KMS-11 (cell line): Measurements from ENCODE around the gene FRMD1.

ENCODE experiments used
- H2AFZ ChIP-seq: fragments of 200-600 bp; sonication (generic); 2 replicates; pipeline ENCODE4 v1.6.1; 2016; ENCODE audit warnings: antibody characterized with exemption, mixed run types, low read depth
- H3K27ac ChIP-seq: fragments of 200-600 bp; sonication (generic); 2 replicates; pipeline ENCODE4 v1.6.1; 2016; ENCODE audit warnings: mild to moderate bottlenecking, mixed run types
- H3K27me3 ChIP-seq: fragments of 200-600 bp; sonication (generic); 2 replicates; pipeline ENCODE4 v1.6.1; 2017; ENCODE audit warnings: mild to moderate bottlenecking, low read depth, mixed run types, moderate library complexity; ENCODE audit not compliant: insufficient read depth
- H3K36me3 ChIP-seq: fragments of 200-600 bp; sonication (generic); 2 replicates; pipeline ENCODE4 v1.6.1; 2017; ENCODE audit warnings: mild to moderate bottlenecking, mixed run types; ENCODE audit not compliant: insufficient read depth
- H3K4me1 ChIP-seq: fragments of 200-600 bp; sonication (generic); 2 replicates; pipeline ENCODE4 v1.6.1; 2016; ENCODE audit warnings: mild to moderate bottlenecking, low read depth, mixed run types; ENCODE audit not compliant: poor library complexity, severe bottlenecking
- H3K4me2 ChIP-seq: fragments of 200-600 bp; sonication (generic); 2 replicates; pipeline ENCODE4 v1.7.0; 2016; ENCODE audit warnings: mild to moderate bottlenecking, mixed run types
- H3K4me3 ChIP-seq: fragments of 200-600 bp; sonication (generic); IDR thresholded peaks from 2 replicates; pipeline ENCODE4 v1.6.1; 2017; ENCODE audit warnings: low read depth, low read length, mixed read lengths; ENCODE audit not compliant: insufficient read depth
- H3K79me2 ChIP-seq: fragments of 200-600 bp; sonication (generic); 2 replicates; pipeline ENCODE4 v1.6.1; 2016; ENCODE audit warnings: low read depth, mixed run types; ENCODE audit not compliant: insufficient read depth
- H3K9ac ChIP-seq: fragments of 200-600 bp; sonication (generic); 2 replicates; pipeline ENCODE4 v1.6.1; 2016; ENCODE audit warnings: mild to moderate bottlenecking, mixed run types
- H4K20me1 ChIP-seq: fragments of 200-600 bp; sonication (generic); 2 replicates; pipeline ENCODE4 v1.6.1; 2016; ENCODE audit warnings: mild to moderate bottlenecking, mixed run types; ENCODE audit not compliant: insufficient read depth
- CTCF ChIP-seq: fragments of 200-600 bp; sonication (generic); conservative IDR thresholded peaks from 2 replicates; pipeline ENCODE4 v1.6.1; 2017; ENCODE audit warnings: low read depth, mild to moderate bottlenecking, antibody characterized with exemption, low read length, moderate library complexity, mixed read lengths

Gene FRMD1

GRCh38 chr6:168101590-168102314 lies 22.7 kb upstream of the FRMD1 start:
- H3K27me3 ChIP-seq, result no peaks in the 10 kb centered on the region
- H3K4me3 ChIP-seq, result no peak overlapping the region
- no peak overlapping the region for H3K4me2 ChIP-seq
- no peak for TF ChIP-seq CTCF
- H3K9ac ChIP-seq, result no peak overlapping the region
- no peak overlapping the region for H3K27ac ChIP-seq
- H2AFZ ChIP-seq, result no peak overlapping the region
- no peaks in the 10 kb centered on the region for H4K20me1 ChIP-seq
- no peaks in the 10 kb centered on the region for H3K79me2 ChIP-seq
- no peaks in the 10 kb centered on the region for H3K36me3 ChIP-seq
- H3K4me1 ChIP-seq, result no peaks in the 10 kb centered on the region

- Histone ChIP-seq H3K9ac (no peak overlapping the region), H3K27me3 (no peaks in the 10 kb centered on the region), H3K36me3 (no peaks in the 10 kb centered on the region), H3K4me1 (no peaks in the 10 kb centered on the region), H3K79me2 (no peaks in the 10 kb centered on the region), H3K4me2 (no peak overlapping the region), H2AFZ (no peak overlapping the region), H3K27ac (no peak overlapping the region), H3K4me3 (no peak overlapping the region), H4K20me1 (no peaks in the 10 kb centered on the region)
- no peak for TF ChIP-seq CTCF
Measured at GRCh38 chr6:168100803-168101589, 22.0 kb upstream of the FRMD1 start.

- Histone ChIP-seq H3K4me3 (no peak overlapping the region), H3K36me3 (no peaks in the 10 kb centered on the region), H3K27ac (no peak overlapping the region), H3K9ac (no peak overlapping the region), H3K4me2 (no peak overlapping the region), H2AFZ (no peak overlapping the region), H3K79me2 (no peaks in the 10 kb centered on the region), H4K20me1 (no peaks in the 10 kb centered on the region), H3K27me3 (no peaks in the 10 kb centered on the region), H3K4me1 (no peaks in the 10 kb centered on the region)
- TF ChIP-seq CTCF, result no peak
Measured at GRCh38 chr6:168100011-168100802, 21.2 kb upstream of the FRMD1 start.

GRCh38 chr6:168099201-168100010 lies 20.4 kb upstream of the FRMD1 start:
- H3K27me3 ChIP-seq, result no peaks in the 10 kb centered on the region
- H3K4me3 ChIP-seq, result no peak overlapping the region
- H3K36me3 ChIP-seq, result no peaks in the 10 kb centered on the region
- no peak overlapping the region for H3K4me2 ChIP-seq
- no peaks in the 10 kb centered on the region for H4K20me1 ChIP-seq
- no peak overlapping the region for H3K27ac ChIP-seq
- no peak for TF ChIP-seq CTCF
- H3K79me2 ChIP-seq, result no peaks in the 10 kb centered on the region
- H3K9ac ChIP-seq, result no peak overlapping the region
- no peak overlapping the region for H2AFZ ChIP-seq
- H3K4me1 ChIP-seq, result no peaks in the 10 kb centered on the region
